Measurements from ENCODE around the gene FBP2. TPM values are rescaled to one million over a fixed set of nuclear protein-coding genes. Genes with fewer than 3 reads are reported as not detected.
"Not testable (repeated sequence)": the region's sequence is repeated elsewhere in the genome, so short reads cannot be mapped to it uniquely, and the experiment has no call there.

Gene FBP2
- polyA plus RNA-seq, 1 experiment, result not detected

DNA sequence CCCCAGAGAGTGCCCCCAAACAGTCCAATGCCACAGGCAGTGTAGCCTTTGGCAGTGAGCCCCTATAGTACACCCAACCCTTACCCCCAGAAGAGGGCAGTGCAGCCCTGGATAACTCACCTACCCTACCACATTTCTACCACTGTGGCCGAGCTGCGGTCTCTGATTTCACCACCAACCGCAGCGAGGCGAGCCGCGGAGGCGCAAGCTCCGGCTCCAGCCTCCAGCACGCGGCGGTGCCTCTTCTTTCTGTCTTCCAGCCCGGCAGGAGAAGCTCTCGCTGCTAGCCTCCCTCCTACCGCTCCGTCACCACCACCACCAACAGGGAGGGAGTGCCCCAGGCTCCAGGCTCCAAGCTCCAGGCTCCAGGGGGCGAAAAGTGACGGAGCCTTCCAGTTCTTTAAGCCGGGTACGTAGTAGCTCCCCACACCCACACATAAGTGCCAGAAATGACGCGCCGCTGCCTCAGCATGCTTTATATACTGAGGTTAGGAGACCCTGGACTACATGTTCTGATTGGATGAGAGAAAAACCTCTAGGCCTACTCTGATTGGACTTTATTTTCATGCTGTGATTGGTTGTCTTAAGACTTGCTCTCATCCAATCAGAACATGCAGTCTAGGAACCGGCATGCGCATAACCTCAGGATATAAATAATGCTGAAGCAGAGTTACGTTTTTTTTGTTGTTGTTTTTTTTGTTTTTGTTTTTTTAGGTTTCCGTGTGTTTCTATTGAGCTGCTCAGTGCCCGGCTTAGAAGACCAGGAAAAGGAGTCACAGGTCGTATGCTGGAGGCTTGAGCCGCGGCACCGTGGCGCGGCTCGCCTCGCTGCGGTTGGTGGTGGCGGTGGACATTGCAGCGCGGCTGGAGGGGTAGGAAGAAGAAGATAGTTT is 38.9 kb downstream of the FBP2 start, which contains the start of gene PCAT7:
TSS of gene PCAT7 (plus strand) at position 645 of the 893 bp plus-strand sequence.
- no peak within 1 kb of the TSS for H3K4me3 ChIP-seq (ENCODE audit: low read depth, low read length)
- peaks cover 2% of the 10 kb centered on the region for H3K27me3 ChIP-seq (ENCODE audit: control insufficient read depth, insufficient read depth, low read length)
- H3K27ac ChIP-seq (ENCODE audit: low read depth, low read length), result no peak within 1 kb of the TSS
- no peaks in the 10 kb centered on the region; the same call in 1 of the 2 replicates for H3K9me3 ChIP-seq (ENCODE audit: control insufficient read depth, insufficient read depth, low read length)
- ChIA-PET CTCF (no interaction called here), POLR2A (no interaction called here)
- TF ChIP-seq, protein P1, sequence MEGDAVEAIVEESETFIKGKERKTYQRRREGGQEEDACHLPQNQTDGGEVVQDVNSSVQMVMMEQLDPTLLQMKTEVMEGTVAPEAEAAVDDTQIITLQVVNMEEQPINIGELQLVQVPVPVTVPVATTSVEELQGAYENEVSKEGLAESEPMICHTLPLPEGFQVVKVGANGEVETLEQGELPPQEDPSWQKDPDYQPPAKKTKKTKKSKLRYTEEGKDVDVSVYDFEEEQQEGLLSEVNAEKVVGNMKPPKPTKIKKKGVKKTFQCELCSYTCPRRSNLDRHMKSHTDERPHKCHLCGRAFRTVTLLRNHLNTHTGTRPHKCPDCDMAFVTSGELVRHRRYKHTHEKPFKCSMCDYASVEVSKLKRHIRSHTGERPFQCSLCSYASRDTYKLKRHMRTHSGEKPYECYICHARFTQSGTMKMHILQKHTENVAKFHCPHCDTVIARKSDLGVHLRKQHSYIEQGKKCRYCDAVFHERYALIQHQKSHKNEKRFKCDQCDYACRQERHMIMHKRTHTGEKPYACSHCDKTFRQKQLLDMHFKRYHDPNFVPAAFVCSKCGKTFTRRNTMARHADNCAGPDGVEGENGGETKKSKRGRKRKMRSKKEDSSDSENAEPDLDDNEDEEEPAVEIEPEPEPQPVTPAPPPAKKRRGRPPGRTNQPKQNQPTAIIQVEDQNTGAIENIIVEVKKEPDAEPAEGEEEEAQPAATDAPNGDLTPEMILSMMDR (IDR thresholded peaks at IDR 0.05; ENCODE audit: low read depth, low read length), result no peak
- no peak for DNase-seq (ENCODE audit: low read depth, low spot score)

DNA sequence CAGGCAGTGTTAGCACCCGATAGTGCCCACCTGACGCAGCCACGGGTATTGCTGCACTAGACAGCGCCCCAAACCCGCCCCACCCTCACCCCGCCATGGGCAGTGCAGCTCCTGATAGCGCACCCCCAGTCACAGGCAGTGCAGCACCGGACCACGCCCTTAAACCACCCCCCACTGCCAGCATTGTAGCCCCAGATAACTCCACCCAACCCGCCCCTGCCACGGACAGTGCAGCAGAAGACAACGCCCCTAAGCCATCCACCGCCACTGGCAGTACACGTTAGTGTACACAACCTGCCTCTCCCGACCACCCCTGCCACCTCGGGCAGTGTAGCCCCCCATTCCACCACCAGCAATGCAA is 39.6 kb downstream of the FBP2 start:
- CTCF ChIA-PET, result no interaction called here
- H3K27ac ChIP-seq (ENCODE audit: low read depth, low read length), result no peak overlapping the region
- TF ChIP-seq, protein P1 (IDR thresholded peaks at IDR 0.05; ENCODE audit: low read depth, low read length), result no peak
- DNase-seq (ENCODE audit: low read depth, low spot score), result no peak
- peaks cover 2% of the 10 kb centered on the region for H3K27me3 ChIP-seq (ENCODE audit: control insufficient read depth, insufficient read depth, low read length)
- H3K4me3 ChIP-seq (ENCODE audit: low read depth, low read length), result no peak overlapping the region
- POLR2A ChIA-PET, result no interaction called here
- H3K9me3 ChIP-seq (ENCODE audit: control insufficient read depth, insufficient read depth, low read length), result no peaks in the 10 kb centered on the region; the same call in 1 of the 2 replicates

DNA sequence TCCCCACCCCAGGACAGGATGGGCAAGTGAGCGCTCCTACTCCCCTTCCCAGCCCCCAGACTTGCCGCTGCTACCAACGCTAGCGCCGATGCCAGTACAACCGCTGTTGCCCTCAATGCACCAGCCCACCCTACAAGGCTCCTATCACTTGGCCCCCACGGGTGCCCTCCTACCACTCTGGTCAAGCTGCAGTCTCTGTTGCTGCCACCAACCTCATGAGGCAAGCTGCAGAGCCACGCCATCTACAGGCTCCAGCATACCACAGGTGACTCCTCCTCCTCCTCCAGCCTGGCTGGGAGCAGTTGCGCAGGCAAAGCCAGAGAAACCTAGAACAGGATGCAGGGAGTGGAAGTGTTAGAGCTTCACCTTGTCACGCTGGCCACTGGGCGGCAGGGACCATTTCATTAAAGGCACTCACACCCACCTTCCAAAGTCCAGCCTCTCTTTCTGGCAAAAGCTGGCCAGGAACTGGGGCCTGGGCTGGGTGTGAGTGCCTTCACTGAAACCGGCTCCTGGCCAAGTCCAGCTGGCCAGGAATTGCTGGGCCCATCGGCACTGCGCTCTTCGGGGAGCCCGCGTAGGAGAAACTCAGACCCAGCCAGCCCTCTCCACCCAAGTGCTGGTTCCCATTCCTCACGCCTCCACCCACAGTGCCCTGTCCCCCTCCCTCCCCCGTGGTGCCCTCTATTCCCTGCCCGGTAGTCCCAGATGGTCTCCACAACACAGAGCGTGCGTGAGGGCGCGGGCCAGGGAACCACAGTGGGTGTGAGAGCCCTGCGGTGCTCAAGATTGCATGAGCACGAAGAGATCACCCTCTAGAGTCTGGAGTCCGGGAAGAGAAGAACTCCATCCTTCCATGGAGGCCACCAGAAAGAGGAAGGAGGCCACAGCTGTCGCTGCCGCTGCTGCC is 40.3 kb downstream of the FBP2 start:
- no peak for DNase-seq (ENCODE audit: low read depth, low spot score)
- Histone ChIP-seq H3K27ac (ENCODE audit: low read depth, low read length) (no peak overlapping the region), H3K4me3 (ENCODE audit: low read depth, low read length) (no peak overlapping the region), H3K9me3 (ENCODE audit: control insufficient read depth, insufficient read depth, low read length) (no peaks in the 10 kb centered on the region; the same call in 1 of the 2 replicates), H3K27me3 (ENCODE audit: control insufficient read depth, insufficient read depth, low read length) (no peaks in the 10 kb centered on the region)
- ChIA-PET CTCF (no interaction called here), POLR2A (no interaction called here)
- TF ChIP-seq, protein P1 (IDR thresholded peaks at IDR 0.05; ENCODE audit: low read depth, low read length), result no peak

DNA sequence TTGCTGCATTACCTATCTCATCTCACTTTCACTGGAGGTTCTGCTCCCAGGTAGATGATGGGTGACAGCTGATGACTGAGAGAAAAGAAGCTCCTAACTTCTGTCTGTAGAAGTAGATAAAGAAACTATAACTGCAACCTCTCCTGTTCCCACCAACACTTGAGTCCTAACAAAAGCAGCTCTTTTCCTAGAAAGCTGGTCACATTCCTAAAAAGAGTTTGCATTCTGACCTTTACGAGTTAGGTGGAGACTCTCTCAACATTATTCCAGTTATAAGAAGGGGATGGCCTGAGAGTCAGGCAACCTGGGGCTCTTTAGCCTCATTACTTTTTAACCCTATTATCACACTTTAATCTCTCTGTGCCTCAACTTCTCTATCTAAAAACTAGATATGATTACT is 47.7 kb downstream of the FBP2 start:
- Histone ChIP-seq H3K27ac (ENCODE audit: low read depth, low read length) (no peak overlapping the region), H3K4me3 (ENCODE audit: low read depth, low read length) (no peak overlapping the region), H3K9me3 (ENCODE audit: control insufficient read depth, insufficient read depth, low read length) (no peaks in the 10 kb centered on the region), H3K27me3 (ENCODE audit: control insufficient read depth, insufficient read depth, low read length) (no peaks in the 10 kb centered on the region)
- POLR2A ChIA-PET, result no interaction called here
- no peak for DNase-seq (ENCODE audit: low read depth, low spot score)
- TF ChIP-seq, protein P1 (IDR thresholded peaks at IDR 0.05; ENCODE audit: low read depth, low read length), result no peak
- CTCF ChIA-PET, result no interaction called here

DNA sequence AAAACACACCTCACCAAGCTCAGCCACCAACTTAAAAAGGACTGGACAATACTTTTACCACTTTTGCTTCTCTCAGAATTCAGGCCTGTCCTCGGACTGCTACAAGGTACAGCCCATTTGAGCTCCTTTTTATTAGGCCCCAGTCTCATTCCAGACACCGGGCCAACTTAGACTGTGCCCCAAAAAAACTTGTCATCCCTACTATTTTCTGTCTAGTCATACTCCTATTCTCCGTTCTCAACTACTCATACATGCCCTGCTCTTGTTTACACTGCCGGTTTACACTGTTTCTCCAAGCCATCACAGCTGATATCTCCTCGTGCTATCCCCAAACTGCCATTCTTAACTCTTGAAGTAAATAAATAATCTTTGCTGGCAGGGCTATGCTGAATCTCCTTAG is 49.3 kb downstream of the FBP2 start:
- H3K27me3 ChIP-seq (ENCODE audit: control insufficient read depth, insufficient read depth, low read length); H3K27ac ChIP-seq (ENCODE audit: low read depth, low read length); CTCF ChIA-PET; DNase-seq (ENCODE audit: low read depth, low spot score); H3K9me3 ChIP-seq (ENCODE audit: control insufficient read depth, insufficient read depth, low read length); POLR2A ChIA-PET; H3K4me3 ChIP-seq (ENCODE audit: low read depth, low read length): not testable (repeated sequence)

Data from AG04450 (cell line).